ENCODE data around the gene DPPA3. TPM values are rescaled to one million over a fixed set of nuclear protein-coding genes. Genes with fewer than 3 reads are reported as not detected.

DPPA3 gene
- total RNA-seq (not detected), total RNA-seq (0 to 0.20 (median 0) reads per million in 172 experiments)
- polyA plus RNA-seq (2013, experiment 1 of 2): not detected
- not detected for polyA plus RNA-seq (2013, experiment 2 of 2)

DNA sequence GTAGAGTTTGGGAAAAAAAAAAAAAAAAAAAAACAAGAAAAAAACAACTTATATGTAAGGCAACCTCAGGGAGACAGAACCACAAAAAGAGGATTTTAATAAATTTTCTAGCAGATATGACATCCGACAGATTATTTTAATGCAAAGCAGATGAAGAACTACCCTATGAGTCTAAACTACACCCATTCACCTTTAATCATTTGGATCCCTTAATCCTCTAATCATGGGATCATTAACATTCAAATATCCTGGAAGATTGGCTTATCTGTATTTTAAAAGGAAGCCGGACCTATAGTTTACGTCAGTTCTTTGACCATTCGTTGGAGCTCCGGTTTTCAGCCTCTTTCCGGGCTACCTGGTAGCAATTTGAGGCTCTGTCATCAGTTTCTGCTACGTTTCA is at the start of gene DPPA3:
Gene DPPA3 (plus strand): TSS at position 301 of the 400 bp plus-strand sequence. CDS start 138 bp downstream, outside the sequence.
- DNase-seq: no peak
- CTCF ChIA-PET: no interaction called here
- Histone ChIP-seq H3K4me3 (ENCODE audit: low read length) (no peak within 1 kb of the TSS), H3K4me1 (ENCODE audit: insufficient read depth, low read length) (no peaks in the 10 kb centered on the region), H3K36me3 (ENCODE audit: insufficient read depth, low read length) (no peaks in the 10 kb centered on the region), H3K27me3 (ENCODE audit: control insufficient read depth in 1 of 2, insufficient read depth in 2 of 2, low read length in 2 of 2) (no peaks in the 10 kb centered on the region), H3K27ac (ENCODE audit: low read depth in 1 of 2, low read length in 2 of 2) (no peak within 1 kb of the TSS), H3K9me3 (ENCODE audit: control insufficient read depth in 1 of 2, insufficient read depth in 1 of 2, low read length in 2 of 2) (peaks cover 0 to 4% of the 10 kb centered on the region in 2 experiments)
- TF ChIP-seq, protein P1, sequence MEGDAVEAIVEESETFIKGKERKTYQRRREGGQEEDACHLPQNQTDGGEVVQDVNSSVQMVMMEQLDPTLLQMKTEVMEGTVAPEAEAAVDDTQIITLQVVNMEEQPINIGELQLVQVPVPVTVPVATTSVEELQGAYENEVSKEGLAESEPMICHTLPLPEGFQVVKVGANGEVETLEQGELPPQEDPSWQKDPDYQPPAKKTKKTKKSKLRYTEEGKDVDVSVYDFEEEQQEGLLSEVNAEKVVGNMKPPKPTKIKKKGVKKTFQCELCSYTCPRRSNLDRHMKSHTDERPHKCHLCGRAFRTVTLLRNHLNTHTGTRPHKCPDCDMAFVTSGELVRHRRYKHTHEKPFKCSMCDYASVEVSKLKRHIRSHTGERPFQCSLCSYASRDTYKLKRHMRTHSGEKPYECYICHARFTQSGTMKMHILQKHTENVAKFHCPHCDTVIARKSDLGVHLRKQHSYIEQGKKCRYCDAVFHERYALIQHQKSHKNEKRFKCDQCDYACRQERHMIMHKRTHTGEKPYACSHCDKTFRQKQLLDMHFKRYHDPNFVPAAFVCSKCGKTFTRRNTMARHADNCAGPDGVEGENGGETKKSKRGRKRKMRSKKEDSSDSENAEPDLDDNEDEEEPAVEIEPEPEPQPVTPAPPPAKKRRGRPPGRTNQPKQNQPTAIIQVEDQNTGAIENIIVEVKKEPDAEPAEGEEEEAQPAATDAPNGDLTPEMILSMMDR (IDR thresholded peaks at IDR 0.05): no peak
- ATAC-seq (ENCODE audit: poor library complexity): no peak
- Mint-ChIP-seq H3K36me3 (ENCODE audit: low read depth) (no peaks in the 10 kb centered on the region), H3K27me3 (peaks cover 4% of the 10 kb centered on the region), H3K4me1 (ENCODE audit: low read depth) (no peaks in the 10 kb centered on the region), H3K4me3 (no peak within 1 kb of the TSS), H3K9me3 (no peaks in the 10 kb centered on the region), H3K27ac (no peak within 1 kb of the TSS)
- intact Hi-C loops (cut with DNase I, micrococcal nuclease): no loop called here
- POLR2A ChIA-PET: no interaction called here

DNA sequence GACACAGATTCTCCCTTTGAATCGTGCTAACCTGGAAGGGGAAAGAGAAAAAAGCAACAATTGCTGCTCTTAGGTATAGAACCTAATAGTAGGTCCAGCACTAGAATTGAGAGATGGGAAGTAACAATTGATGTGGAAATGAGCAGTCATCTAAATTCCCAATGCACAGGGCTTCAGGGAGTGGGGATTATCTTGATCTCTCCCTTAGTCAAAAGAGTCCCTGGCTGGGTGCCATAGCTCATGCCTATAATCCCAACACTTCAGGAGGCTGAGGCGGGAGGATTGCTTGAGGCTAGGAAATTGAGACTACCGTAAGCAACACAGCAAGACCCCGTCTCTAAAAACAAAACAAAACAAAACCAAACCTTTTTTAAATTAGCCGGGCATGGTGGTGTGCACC is 49.5 kb upstream of the DPPA3 start:
- TF ChIP-seq, protein P1 (IDR thresholded peaks at IDR 0.05): no peak
- CTCF ChIA-PET: no interaction called here

DNA sequence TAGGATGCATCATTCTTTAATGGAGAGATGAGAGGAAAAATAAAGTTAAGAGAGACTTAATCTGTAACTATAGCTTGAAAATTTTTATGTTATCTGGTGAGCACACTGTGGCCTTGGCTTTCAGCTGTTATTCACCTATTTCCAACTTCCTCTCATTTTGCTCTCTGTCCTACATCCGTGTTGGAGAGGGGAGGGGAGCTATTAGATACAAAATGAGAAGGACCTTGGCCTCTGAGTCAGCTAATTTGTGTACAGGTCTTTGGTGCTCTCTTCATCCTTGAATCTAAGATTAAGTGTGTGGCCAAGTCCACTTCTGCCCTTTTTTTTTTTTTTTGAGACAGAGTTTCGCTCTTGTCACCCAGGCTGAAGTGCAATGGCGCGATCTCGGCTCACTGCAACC is 44.6 kb upstream of the DPPA3 start:
- DNase-seq: no peak
- Histone ChIP-seq H3K27ac (ENCODE audit: low read depth in 1 of 2, low read length in 2 of 2) (no peak overlapping the region), H3K4me3 (ENCODE audit: low read length) (no peak overlapping the region), H3K4me1 (ENCODE audit: insufficient read depth, low read length) (no peaks in the 10 kb centered on the region), H3K27me3 (ENCODE audit: control insufficient read depth in 1 of 2, insufficient read depth in 2 of 2, low read length in 2 of 2) (no peaks in the 10 kb centered on the region), H3K36me3 (ENCODE audit: insufficient read depth, low read length) (no peaks in the 10 kb centered on the region), H3K9me3 (ENCODE audit: control insufficient read depth in 1 of 2, insufficient read depth in 1 of 2, low read length in 2 of 2) (no peaks in the 10 kb centered on the region)
- CTCF ChIA-PET: no interaction called here
- no peak overlapping the region for H3K4me3 Mint-ChIP-seq
- TF ChIP-seq, protein P1 (IDR thresholded peaks at IDR 0.05): no peak
- H3K27ac Mint-ChIP-seq: no peak overlapping the region
- no peaks in the 10 kb centered on the region for H3K36me3 Mint-ChIP-seq (ENCODE audit: low read depth)
- intact Hi-C loops (cut with DNase I, micrococcal nuclease): no loop called here
- no peaks in the 10 kb centered on the region for H3K27me3 Mint-ChIP-seq
- no peaks in the 10 kb centered on the region for H3K9me3 Mint-ChIP-seq
- POLR2A ChIA-PET: no interaction called here
- no peak for ATAC-seq (ENCODE audit: poor library complexity)
- no peaks in the 10 kb centered on the region for H3K4me1 Mint-ChIP-seq (ENCODE audit: low read depth)

More for the DNA sequence above, 49.5 kb upstream of the DPPA3 start:
- H3K9me3 ChIP-seq (ENCODE audit: control insufficient read depth in 1 of 2, insufficient read depth in 1 of 2, low read length in 2 of 2): no peaks in the 10 kb centered on the region
- H3K9me3 Mint-ChIP-seq: no peaks in the 10 kb centered on the region
- no peaks in the 10 kb centered on the region for H3K27me3 ChIP-seq (ENCODE audit: control insufficient read depth in 1 of 2, insufficient read depth in 2 of 2, low read length in 2 of 2)
- no peak overlapping the region for H3K27ac ChIP-seq (ENCODE audit: low read depth in 1 of 2, low read length in 2 of 2)
- no peaks in the 10 kb centered on the region for H3K27me3 Mint-ChIP-seq
- DNase-seq (no peak), ATAC-seq (ENCODE audit: poor library complexity) (no peak)
- H3K27ac Mint-ChIP-seq: no peak overlapping the region
- H3K4me3 ChIP-seq (ENCODE audit: low read length): no peak overlapping the region
- H3K4me1 ChIP-seq (ENCODE audit: insufficient read depth, low read length): no peaks in the 10 kb centered on the region
- intact Hi-C loops (cut with DNase I, micrococcal nuclease): no loop called here
- no peak overlapping the region for H3K4me3 Mint-ChIP-seq
- no peaks in the 10 kb centered on the region for H3K36me3 Mint-ChIP-seq (ENCODE audit: low read depth)
- POLR2A ChIA-PET: no interaction called here
- H3K4me1 Mint-ChIP-seq (ENCODE audit: low read depth): no peaks in the 10 kb centered on the region
- H3K36me3 ChIP-seq (ENCODE audit: insufficient read depth, low read length): no peaks in the 10 kb centered on the region

Measured in CD4-positive, alpha-beta T cell (primary cell).